SU-DHL-6 (cell line): Measurements from ENCODE around the gene TRIM43B.
"Not testable (repeated sequence)": the region's sequence is repeated elsewhere in the genome, so short reads cannot be mapped to it uniquely, and the experiment has no call there.

Experiments
- CTCF ChIP-seq: fragments of 200-600 bp; sonication (generic); IDR thresholded peaks from one replicate; pipeline ENCODE4 v1.5.1; 2017; ENCODE audit warnings: antibody characterized with exemption, mild to moderate bottlenecking, low read length, moderate library complexity; ENCODE audit not compliant: insufficient read depth, poor library complexity, severe bottlenecking
- EZH2phosphoT487 ChIP-seq: fragments of 200-600 bp; sonication (generic), shearing (Covaris generic); conservative IDR thresholded peaks from 2 replicates; pipeline ENCODE4 v1.6.1; 2018; ENCODE audit warnings: mild to moderate bottlenecking, antibody characterized with exemption, low read length, moderate library complexity, mixed read lengths

DNA sequence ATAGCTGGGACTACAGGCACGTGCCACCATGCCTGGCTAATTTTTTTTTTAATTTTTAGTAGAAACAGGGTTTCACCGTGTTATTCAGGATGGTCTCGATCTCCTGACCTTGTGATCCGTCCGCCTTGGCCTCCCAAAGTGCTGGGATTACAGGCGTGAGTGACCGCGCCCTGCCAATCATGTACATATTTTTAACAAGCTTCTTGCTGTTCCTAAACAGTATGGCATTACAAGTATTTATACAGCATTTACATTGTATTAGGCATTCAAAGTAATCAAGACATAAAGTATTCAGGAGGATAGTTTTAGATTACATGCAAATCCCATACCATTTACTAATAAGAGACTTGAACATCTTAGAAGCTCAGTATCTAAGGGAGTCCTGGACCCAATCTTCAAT, 29.7 kb upstream of the TRIM43B start:
- not testable (repeated sequence) for TF ChIP-seq CTCF, EZH2phosphoT487
